GM21390 (cell line): Measurements from ENCODE around the gene ZCCHC4.

Source experiments
- ATAC-seq: cut with Tn5 transposase; IDR thresholded peaks from one replicate; pipeline ENCODE4 v1.9.1; 2021; ENCODE audit not compliant: unreplicated experiment

The ZCCHC4 gene, protein sequence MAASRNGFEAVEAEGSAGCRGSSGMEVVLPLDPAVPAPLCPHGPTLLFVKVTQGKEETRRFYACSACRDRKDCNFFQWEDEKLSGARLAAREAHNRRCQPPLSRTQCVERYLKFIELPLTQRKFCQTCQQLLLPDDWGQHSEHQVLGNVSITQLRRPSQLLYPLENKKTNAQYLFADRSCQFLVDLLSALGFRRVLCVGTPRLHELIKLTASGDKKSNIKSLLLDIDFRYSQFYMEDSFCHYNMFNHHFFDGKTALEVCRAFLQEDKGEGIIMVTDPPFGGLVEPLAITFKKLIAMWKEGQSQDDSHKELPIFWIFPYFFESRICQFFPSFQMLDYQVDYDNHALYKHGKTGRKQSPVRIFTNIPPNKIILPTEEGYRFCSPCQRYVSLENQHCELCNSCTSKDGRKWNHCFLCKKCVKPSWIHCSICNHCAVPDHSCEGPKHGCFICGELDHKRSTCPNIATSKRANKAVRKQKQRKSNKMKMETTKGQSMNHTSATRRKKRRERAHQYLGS

DNA sequence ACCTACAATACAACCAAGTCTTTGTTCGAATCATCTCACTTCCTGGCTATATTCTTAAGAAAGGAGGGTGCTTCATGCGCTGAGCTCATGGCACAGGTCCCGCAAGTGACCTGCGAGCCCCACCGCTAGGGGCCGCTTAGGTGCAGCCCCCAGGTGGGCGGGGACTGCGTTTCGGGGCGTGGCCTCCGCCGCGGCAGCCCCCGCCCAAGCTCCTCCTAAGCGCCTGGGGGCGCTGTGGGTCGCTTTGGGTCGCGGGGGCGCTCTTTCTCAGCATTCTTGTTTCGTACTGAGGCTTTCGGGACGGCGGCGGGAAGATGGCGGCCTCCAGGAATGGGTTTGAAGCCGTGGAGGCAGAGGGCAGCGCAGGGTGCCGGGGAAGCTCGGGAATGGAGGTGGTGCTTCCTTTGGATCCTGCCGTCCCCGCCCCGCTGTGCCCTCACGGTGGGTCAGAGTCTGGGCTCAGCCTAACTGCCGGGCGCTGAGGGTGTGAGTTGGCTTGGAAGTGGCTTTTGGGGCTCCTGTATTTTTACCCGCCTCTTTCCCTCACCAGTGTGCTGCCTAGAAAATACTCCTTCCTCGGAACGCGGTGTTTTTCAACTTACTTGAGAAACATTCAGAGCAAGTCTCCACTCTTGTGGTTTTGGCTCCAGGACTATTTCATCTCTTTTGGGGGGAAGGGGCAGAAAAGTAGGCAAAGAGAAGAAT, at the start of gene ZCCHC4:
TSS of gene ZCCHC4 (plus strand) at position 279 of the 705 bp plus-strand sequence. CDS start at position 315, 36 bp downstream.
- peak; percentile 70 for ATAC-seq

DNA sequence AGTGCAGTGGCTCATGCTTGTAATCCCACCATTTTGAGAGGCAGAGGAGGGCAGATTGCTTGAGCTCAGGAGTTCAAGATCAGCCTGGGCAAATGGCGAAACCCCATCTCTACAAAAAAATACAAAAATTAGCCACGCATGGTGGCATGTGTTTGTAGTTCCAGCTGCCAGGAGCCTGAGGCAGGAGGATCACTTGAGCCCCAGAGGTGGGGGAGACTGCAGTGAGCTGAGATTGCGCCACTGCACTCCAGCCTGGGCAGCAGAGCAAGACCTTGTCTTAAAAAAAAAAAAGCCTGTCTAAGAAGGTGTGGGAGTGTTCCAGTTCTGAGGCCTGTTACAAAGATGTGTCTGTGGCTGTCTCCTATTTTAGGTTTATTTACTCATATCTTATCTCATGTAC, 40.7 kb upstream of the ZCCHC4 start:
- no peak for ATAC-seq

DNA sequence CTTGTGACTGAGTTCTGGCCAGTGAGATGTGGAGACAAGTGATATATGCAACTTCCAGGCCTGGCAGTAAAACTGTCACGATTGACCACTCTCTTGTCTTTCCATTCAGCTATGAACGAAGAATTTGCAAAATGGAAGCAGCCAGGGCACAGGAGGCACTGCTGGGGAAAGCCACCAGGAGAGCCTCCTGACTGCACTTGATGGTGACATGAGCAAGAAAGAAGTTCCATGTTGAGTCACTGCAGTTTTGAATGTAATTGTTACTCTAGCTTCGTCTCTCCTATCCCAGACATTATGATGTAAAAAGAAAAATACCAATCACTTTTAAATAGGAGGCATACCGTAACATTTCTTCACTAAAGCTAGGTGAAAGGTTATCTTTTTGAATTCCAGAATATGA, 32.4 kb upstream of the ZCCHC4 start:
- no peak for ATAC-seq

DNA sequence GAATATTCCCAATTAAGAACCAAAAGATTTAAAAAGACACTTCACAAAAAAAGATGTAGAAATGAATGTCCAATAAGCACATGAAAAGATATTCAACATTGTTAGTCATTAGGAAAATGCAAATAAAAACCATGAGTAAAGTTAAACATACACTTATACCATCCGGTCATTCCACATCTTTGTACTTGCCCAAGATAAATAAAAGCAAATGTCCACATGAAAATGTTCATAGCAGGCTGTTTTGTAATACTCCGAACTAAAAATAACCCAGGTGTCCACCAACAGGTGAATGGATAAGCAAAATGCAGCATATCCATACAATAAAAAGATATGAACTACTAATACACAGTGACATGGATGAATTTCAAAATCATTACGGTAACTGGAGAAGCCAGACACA, 28.6 kb upstream of the ZCCHC4 start:
- ATAC-seq = no peak

DNA sequence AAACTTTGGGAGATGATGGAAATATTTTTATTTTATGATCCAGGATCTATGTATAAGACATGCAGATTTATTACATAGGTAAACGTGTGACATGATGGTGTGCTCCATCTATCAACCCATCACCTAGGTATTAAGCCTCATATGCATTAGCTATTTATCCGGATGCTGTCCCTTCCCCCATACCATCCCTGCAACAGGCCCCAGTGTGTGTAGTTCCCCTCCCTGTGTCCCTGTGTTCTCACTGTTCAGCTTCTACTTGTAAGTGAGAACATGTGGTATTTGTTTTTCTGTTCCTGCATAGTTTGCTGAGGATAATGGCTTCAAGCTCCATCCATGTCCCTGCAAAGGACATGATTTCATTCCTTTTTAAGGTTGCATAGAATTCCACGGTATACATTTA, 28.1 kb upstream of the ZCCHC4 start:
- no peak for ATAC-seq

DNA sequence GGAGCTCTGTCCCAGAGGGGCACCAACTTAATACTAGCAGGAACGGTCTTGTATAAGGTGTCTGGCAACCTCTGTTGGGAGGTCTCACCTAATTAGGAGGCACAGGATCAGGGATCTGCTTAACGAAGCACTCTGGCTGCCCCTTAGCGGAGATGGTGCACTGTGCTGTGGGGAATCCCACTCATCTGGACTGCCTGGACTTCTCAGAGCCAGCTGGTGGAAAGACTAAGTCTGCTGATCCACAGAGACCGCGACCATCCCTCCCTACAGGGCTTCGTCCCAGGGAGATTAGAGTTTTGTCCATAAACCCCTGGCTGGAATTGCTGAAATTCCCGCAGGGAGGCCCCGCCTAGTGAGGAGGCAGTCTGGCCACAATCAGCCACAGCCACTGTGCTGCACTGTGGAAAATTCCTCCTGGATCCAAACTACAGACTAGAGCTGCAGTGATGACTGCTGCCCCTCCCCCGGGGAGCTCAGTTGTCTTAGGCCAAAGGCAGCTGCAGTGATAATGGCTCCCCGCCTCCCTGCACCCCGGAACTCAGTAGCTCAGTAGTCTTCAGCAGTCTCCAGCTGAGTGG, 22.0 kb upstream of the ZCCHC4 start:
- ATAC-seq = no peak

DNA sequence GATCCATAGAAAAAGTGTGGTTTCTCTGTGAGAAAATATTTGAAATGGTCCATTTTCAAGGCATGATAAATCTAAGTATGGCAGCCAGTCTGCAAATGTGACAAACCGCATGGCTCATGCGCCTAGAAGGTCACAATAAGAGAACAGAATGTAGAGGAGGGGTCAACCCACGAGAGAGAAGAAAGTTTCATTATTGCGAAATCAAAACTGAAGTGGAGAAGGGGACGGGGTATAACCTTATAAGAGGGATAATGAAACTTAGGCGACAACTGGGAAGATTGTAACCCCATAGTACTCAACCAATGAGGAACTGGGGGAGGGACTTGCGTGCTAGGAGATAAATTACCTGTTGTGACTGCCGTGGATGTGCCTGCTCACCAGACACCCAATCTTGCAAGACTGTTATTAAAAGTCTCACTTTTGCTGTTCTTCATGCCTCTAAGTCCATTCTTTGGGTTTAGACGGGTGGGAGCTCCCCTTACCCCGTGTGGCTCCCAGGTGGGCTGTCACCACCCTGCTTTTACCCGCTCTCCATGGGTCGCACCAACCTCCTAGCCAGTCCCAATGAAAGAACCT, 21.3 kb upstream of the ZCCHC4 start:
- no peak for ATAC-seq

DNA sequence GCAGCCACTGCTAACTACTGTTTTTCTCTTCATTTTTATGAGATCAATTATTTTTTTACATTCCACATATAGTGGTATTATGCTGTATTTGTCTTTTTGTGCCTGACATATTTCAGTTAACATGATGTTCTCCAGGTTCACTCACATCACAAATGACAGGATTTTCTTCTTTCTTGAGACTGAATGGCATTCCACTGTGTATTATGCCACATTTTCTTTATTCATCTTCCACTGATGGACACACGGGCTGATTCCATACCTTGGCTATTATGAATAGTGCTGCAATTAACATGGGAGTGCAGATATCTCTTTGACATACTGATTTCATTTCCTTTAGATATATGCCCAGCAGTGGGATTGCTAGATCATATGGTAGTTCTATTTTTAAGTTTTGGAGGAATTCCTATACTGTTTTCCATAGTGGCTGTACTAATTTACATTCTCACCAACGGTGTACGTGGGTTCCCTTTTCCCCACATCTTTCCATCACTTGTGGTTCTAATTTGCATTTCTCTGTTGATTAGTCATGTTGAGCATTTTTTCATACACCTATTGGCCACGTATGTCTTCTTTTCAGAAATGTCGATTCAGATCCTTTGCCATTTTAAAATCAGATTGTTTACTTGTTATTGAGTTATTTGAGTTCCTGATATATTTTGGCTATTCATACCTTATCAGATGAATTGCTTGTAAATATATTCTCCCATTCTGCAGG, 14.9 kb upstream of the ZCCHC4 start:
- ATAC-seq = no peak

DNA sequence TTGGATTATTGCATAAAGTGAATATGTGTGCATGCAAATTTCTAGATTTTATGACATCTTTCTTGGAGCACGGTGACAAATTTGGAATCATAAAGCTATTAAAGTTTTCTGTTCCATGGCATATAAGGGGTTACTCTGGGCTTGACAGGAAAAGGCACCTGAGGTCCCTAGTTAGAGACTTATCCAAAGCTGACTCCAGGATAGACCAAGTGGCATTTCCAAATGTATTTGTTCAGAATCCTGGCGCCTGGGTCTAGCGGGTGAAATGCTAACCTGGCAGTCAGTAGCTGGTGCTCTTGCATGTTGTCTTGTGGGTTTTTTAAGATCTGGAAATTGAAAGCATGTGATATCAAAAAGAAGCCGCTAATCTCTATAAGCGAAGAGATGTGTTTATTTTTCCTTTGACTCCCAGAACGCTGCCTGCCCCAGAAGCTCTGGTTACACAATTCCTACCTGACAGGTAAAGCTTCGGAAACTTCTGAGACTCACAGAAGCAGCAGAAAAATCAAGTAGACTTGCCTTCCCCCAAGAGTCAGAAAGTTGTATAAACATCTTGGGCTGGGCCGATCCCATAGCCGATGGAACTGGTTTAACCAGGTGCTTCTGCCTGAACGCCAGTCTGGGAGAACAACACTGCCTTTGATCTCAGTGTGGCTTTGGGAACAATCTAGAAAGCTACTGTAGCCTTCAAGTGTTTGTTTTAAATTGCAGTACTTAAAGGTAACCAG, 12.9 kb upstream of the ZCCHC4 start:
- ATAC-seq = no peak

DNA sequence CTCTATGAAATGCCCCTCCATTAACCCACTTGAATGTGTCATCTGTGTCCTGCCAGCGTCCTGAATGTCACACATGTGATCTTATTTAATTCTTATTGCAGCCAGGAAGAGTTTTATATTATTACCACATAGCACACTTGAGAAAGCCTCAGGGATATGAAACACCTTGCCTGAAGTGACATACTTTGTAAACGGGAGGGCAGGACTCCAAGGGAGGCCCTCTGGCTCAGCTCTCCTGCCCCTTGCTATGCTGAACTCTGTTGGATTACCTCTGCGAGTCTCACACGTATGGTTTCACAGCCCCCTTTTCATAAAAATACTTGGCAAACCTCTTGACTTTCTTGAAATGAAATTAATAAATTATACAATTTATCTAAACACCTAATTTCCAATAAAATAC, 11.1 kb upstream of the ZCCHC4 start:
- ATAC-seq = no peak

DNA sequence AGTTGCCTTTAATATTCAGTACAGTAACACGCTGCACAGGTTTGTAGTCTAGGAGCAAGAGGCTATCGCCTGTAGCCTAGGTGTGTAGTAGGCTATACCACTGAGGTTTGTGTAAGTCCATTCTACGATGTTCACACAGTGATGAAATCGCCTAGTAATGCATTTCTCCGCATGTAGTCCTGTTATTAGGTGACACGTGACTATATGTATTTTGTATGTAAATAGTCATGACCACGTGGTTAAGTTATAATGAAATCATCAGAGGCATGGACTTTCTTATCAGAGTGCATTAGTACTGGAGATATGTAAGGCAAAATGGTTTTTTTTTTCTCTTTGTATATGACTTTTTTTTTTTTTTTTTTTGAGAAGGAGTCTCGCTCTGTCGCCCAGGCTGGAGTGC, 9.9 kb upstream of the ZCCHC4 start:
- ATAC-seq = no peak

DNA sequence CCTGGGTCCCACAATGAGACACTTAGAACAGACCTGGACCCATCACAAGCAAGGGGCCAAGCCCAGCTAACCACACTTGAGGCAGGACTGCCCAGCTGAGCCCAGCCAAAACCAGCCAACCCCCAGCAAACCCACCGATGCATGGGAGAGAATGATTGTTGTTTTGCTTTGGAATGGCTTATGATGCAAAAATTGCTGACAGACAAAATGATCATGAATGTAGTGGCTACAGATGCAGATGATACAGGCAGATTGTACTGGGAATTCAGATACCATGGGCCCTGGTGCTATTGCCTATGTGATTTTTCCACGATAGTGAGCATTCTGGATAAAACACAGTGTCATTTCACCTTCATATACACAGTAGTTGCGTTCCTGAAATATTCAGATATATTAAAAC, 9.0 kb upstream of the ZCCHC4 start:
- ATAC-seq = no peak

DNA sequence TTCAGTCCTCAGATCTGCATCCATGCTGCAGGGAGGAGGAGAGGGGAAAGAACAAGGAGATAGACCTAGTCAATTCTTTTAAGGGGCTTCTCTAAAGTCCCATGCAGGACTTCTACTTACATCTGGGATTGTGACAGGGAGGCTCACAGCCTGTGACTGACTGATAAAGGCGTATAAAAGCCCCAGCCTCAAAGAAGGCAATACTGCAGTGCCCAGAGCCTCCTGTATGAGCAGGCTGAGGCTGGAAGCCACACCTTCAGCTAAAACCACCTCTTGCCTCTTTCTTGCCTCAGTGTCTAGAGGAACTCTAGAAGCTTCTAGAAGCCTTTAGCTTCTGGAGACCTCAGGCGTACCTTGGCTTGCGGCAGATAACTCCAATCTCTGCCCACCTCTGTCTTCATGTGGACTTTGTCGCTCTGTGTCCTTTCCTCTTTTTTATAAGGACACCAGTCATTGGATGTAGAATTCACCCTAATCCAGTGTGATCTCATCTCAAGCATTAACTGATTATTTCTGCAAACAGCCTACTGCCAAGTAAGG, 6.0 kb upstream of the ZCCHC4 start:
- ATAC-seq = no peak

DNA sequence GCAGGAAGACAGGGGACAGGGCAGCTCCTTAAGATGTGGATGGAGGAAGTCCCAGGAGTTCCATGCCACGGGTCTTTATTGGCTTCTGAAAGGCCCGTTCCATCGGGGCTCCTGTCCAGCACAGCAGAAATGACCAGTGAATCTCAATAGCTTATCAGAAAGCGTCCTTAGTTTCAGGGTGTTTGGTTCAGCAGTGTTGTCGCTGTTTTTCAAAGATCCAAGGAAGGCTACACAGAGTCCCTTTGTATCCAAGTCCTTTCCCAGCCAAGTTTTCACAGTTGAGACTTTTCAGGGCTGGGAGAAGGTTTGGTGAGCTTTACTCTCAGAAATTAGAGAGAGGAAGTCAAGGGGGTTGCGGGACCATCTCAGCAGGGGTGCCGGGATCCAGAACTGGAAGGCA, 5.0 kb upstream of the ZCCHC4 start:
- no peak for ATAC-seq

DNA sequence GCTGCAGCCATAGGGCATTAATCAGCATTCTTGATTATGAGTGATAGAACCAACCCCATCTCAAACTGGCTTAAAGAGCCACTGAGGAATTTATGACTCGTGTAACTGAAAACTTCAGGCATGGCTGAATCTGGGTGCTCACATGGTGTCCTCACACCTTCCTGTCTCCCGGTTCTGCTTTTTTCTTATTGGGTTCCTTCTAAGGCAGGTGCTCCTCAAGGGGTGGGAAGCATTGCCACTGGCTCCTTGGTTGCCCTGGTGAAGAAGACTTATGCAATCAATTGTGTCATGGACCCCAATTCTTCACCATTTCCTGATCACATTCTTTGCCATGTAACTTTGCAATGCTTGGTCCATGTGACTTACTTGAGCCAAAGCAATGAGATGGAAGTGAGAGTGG, 4.3 kb upstream of the ZCCHC4 start:
- no peak for ATAC-seq

DNA sequence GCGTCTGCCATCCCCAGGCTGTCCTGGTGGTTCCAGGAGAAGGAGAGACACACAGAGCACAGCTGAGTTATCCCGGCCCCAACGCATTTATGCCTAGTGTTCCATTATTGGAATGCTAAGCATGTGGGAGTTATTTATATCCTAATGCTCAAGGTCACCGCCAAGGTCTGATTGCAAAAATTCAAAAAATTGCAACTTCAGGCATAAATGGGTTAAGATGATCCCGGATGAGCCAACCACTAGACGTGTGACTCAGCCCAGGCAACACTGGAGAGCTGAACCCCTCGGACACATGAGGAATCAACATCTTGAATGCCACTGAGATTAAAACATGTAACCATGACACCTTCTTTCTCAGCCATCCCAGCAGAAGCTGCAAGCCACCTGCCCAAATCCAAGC, 3.8 kb upstream of the ZCCHC4 start:
- ATAC-seq = no peak

DNA sequence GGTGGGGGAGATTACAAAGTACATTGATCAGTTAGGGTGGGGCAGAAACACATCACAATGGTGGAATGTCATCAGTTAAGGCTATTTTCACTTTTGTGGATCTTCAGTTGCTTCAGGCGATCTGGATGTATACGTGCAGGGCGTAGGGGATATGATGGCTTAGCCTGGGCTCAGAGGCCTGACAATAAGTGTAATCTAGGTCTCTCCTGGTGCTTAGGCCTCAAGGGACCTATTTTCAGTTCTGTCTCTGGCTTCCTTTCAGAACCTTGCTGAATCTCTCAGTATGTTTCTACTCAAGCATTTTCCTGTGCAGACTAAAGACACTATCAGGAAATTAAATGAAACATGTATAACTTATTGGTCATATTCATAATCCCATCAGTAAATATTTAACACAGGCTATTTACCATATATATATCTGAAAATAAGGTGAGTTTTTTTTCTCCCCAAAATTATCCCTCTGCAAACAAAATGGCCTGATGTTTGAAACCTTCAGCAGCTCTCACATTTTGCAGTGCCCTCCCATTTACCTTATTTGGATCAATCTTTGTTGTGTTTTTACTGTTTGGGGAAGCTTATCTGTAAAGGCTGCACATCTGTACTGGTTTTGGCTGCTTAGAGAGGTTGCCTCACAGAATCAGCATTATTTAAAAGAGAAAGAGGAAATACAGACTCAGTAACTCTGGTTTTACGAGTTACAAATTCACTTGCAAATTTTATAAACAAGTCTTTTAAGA, 2.3 kb upstream of the ZCCHC4 start:
- ATAC-seq = peak; percentile 71

DNA sequence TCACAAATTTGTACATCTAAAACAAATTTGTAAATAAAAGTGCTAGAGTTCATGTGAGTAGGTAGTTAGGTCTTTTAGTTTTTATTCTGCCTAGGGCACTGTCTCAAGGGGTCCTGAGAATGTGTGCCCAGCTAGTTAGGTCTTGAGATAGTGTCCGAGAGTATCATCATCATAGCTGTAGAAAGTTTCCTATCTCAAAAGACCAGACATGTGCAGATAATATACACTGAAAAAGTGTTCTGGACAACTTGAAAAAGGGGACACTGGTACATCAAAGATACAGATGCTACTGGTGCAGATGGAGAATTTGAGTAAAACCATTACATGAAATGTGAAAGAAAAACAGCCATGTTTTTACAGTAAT, 1.8 kb upstream of the ZCCHC4 start:
- peak; percentile 18 for ATAC-seq

DNA sequence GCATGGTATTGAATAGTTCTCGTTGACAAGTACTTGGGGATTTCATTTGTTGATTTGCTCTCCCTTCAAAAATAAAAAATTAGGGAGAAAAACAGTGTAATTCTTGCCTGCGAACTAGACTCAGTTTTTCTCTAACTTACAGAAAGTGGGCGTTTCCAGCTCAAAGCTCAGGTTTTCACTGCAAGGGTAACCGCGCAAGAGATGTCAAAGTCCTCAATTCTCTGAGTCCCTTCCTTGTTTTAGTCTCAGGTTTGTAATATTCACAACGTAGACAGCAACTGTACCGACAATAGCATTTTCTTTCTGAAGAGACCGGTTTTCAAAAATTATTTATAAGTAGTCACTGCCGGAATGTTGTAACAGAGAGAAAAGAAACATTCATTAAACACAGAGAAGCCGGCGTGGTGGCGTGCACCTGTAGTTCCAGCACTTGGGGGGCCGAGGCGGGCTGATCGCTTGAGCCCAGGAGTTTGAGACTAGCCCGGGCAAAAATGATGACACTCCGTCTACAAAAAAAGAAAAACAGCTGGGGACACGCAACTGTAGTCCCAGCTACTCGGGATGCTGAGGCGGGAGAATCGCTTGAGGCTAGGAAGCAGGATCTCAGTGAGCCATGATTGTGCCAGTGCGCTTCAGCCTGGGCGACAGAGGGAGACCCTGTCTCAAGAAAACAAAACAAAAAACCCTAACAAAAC, 774 bp downstream of the ZCCHC4 start:
- no peak for ATAC-seq
